Astrocyte (in vitro differentiated cells and primary cell): ENCODE measurements around the gene CLEC16A. TPM values are rescaled to one million over a fixed set of nuclear protein-coding genes. Genes with fewer than 3 reads are reported as not detected.

Source experiments
- DNase-seq: peaks from one replicate; pipeline ENCODE4 v3.0.0-alpha.2; 2010; ENCODE audit warnings: low read depth
- FAIRE-seq: peaks from 2 replicates; lab custom pipeline; 2011; peaks lifted over from hg19 to GRCh38; lab: Jason Lieb, UNC
- H2AFZ ChIP-seq: 2 replicates; pipeline ENCODE4 v1.6.0; 2012; ENCODE audit warnings: low read depth, low read length, inconsistent platforms
- H3K27ac ChIP-seq: 2 replicates; pipeline ENCODE4 v1.5.1; 2011; ENCODE audit warnings: low read depth, low read length, inconsistent platforms
- H3K27me3 ChIP-seq: 2 replicates; pipeline ENCODE4 v1.6.0; 2011; ENCODE audit warnings: low read length, inconsistent platforms; ENCODE audit not compliant: insufficient read depth
- H3K36me3 ChIP-seq: 2 replicates; pipeline ENCODE4 v1.5.1; 2011; ENCODE audit warnings: low read length, inconsistent platforms; ENCODE audit not compliant: insufficient read depth
- H3K4me1 ChIP-seq: 2 replicates; pipeline ENCODE4 v1.5.1; 2011; ENCODE audit warnings: low read length, inconsistent platforms; ENCODE audit not compliant: insufficient read depth
- H3K4me2 ChIP-seq: 2 replicates; pipeline ENCODE4 v1.6.0; 2012; ENCODE audit warnings: low read length, inconsistent platforms
- H3K4me3 ChIP-seq: 2 replicates; pipeline ENCODE4 v1.5.1; 2011; ENCODE audit warnings: low read depth, mild to moderate bottlenecking, low read length, inconsistent platforms; ENCODE audit not compliant: insufficient read depth
- H3K79me2 ChIP-seq: 2 replicates; pipeline ENCODE4 v1.6.0; 2012; ENCODE audit warnings: mild to moderate bottlenecking, low read length, inconsistent platforms; ENCODE audit not compliant: insufficient read depth
- H3K9ac ChIP-seq: 2 replicates; pipeline ENCODE4 v1.6.0; 2012; ENCODE audit warnings: mild to moderate bottlenecking, low read length, inconsistent platforms
- H3K9me3 ChIP-seq: 2 replicates; pipeline ENCODE4 v1.5.1; 2012; ENCODE audit warnings: low read depth, mild to moderate bottlenecking, low read length, inconsistent platforms; ENCODE audit not compliant: insufficient read depth
- H4K20me1 ChIP-seq: 2 replicates; pipeline ENCODE4 v1.6.0; 2012; ENCODE audit warnings: low read length, inconsistent platforms; ENCODE audit not compliant: insufficient read depth
- H3K27ac Mint-ChIP-seq: one replicate; pipeline ENCODE4 v1.8.0; 2021; ENCODE audit warnings: mild to moderate bottlenecking, mixed read lengths; ENCODE audit not compliant: unreplicated experiment
- H3K27me3 Mint-ChIP-seq: one replicate; pipeline ENCODE4 v1.8.0; 2021; ENCODE audit warnings: low read depth, mixed read lengths; ENCODE audit not compliant: unreplicated experiment
- H3K36me3 Mint-ChIP-seq: one replicate; pipeline ENCODE4 v1.8.0; 2021; ENCODE audit warnings: low read depth, mixed read lengths; ENCODE audit not compliant: unreplicated experiment
- H3K4me1 Mint-ChIP-seq: one replicate; pipeline ENCODE4 v1.8.0; 2021; ENCODE audit warnings: low read depth, mixed read lengths; ENCODE audit not compliant: unreplicated experiment
- H3K4me3 Mint-ChIP-seq: one replicate; pipeline ENCODE4 v1.8.0; 2021; ENCODE audit warnings: mild to moderate bottlenecking, moderate library complexity, mixed read lengths; ENCODE audit not compliant: unreplicated experiment
- H3K9me3 Mint-ChIP-seq: one replicate; pipeline ENCODE4 v1.8.0; 2021; ENCODE audit warnings: mild to moderate bottlenecking, mixed read lengths; ENCODE audit not compliant: unreplicated experiment
- EZH2 ChIP-seq: IDR thresholded peaks from 2 replicates; pipeline ENCODE4 v1.6.1; 2012; ENCODE audit warnings: mild to moderate bottlenecking, low read length, inconsistent platforms; ENCODE audit not compliant: insufficient read depth
- total RNA-seq: library from RNA; stranded (reverse); gene quantifications from 2 replicates; pipeline ENCODE4 v1.2.1, GENCODE V29; 2021
- TF ChIP-seq, protein P1 (sequence below): IDR thresholded peaks from 2 replicates; pipeline ENCODE4 v1.5.1; 2011; ENCODE audit warnings: low read depth, mild to moderate bottlenecking, inconsistent platforms, low read length, moderate library complexity; ENCODE audit not compliant: insufficient read depth

Gene CLEC16A
- total RNA-seq, 1 donor from 2014 or later = 31.7 TPM

DNA sequence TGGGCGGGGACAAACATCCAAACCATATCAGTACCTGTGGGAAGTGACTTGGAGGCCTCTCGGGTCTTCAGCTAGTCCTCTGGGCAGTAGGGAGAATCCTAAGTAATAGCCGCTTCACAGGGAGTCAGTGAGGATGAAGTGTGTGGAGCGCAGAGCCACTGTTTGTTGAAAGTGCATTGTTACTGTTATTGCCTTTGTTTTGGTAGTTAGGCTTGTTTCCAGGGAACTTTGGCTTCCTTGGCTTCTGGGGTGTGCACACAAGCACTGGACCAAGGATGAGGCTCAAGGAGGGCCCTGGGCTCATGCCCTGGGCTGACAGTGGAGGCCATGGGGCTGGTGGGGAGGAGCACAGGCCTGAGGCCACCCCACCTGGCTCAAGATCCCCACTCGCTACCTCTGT, 141.6 kb downstream of the CLEC16A start:
- Mint-ChIP-seq H3K4me3 (no peak overlapping the region), H3K9me3 (no peaks in the 10 kb centered on the region), H3K27ac (no peak overlapping the region), H3K27me3 (no peaks in the 10 kb centered on the region), H3K4me1 (peaks cover 28% of the 10 kb centered on the region), H3K36me3 (no peaks in the 10 kb centered on the region)
- Histone ChIP-seq H3K27ac (no peak overlapping the region), H3K79me2 (no peaks in the 10 kb centered on the region), H3K4me1 (peaks cover 34% of the 10 kb centered on the region), H3K9me3 (no peaks in the 10 kb centered on the region), H3K36me3 (no peaks in the 10 kb centered on the region), H2AFZ (no peak overlapping the region), H4K20me1 (peaks cover 3% of the 10 kb centered on the region), H3K27me3 (no peaks in the 10 kb centered on the region), H3K9ac (no peak overlapping the region), H3K4me2 (no peak overlapping the region), H3K4me3 (no peak overlapping the region)
- no peak for TF ChIP-seq EZH2
- TF ChIP-seq, protein P1, sequence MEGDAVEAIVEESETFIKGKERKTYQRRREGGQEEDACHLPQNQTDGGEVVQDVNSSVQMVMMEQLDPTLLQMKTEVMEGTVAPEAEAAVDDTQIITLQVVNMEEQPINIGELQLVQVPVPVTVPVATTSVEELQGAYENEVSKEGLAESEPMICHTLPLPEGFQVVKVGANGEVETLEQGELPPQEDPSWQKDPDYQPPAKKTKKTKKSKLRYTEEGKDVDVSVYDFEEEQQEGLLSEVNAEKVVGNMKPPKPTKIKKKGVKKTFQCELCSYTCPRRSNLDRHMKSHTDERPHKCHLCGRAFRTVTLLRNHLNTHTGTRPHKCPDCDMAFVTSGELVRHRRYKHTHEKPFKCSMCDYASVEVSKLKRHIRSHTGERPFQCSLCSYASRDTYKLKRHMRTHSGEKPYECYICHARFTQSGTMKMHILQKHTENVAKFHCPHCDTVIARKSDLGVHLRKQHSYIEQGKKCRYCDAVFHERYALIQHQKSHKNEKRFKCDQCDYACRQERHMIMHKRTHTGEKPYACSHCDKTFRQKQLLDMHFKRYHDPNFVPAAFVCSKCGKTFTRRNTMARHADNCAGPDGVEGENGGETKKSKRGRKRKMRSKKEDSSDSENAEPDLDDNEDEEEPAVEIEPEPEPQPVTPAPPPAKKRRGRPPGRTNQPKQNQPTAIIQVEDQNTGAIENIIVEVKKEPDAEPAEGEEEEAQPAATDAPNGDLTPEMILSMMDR = no peak
- FAIRE-seq (no peak), DNase-seq (no peak)

DNA sequence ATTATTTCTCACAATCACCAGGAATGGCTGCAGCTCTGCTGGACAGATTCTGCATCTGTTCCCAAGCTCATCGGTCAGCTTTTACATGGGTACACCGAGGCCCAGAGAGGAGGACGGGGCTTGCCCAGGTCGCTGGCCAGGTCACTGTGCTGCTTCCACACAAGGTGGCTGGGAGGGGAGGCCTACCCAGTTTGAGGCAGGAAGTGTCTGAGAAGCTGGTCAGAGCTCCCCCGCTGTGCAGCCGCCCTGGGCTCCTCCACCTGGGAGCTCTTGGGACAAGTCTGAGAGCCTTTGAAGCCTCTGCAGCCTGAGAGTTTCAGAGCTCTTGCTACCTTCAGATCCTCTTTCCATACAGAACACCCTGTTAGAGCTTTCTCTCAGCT, 143.3 kb downstream of the CLEC16A start:
- Histone ChIP-seq H3K9me3 (no peaks in the 10 kb centered on the region), H2AFZ (no peak overlapping the region), H3K4me2 (peak overlapping the region; percentile 0), H3K27ac (no peak overlapping the region), H4K20me1 (peaks cover 3% of the 10 kb centered on the region), H3K36me3 (no peaks in the 10 kb centered on the region), H3K4me3 (no peak overlapping the region), H3K27me3 (no peaks in the 10 kb centered on the region), H3K9ac (no peak overlapping the region), H3K79me2 (no peaks in the 10 kb centered on the region), H3K4me1 (peaks cover 34% of the 10 kb centered on the region)
- peaks cover 8% of the 10 kb centered on the region for H3K36me3 Mint-ChIP-seq
- H3K27me3 Mint-ChIP-seq = no peaks in the 10 kb centered on the region
- peak overlapping the region; percentile 34 for H3K27ac Mint-ChIP-seq
- no peaks in the 10 kb centered on the region for H3K9me3 Mint-ChIP-seq
- DNase-seq (no peak), FAIRE-seq (no peak)
- no peak overlapping the region for H3K4me3 Mint-ChIP-seq
- TF ChIP-seq EZH2 = no peak
- TF ChIP-seq, protein P1 = no peak
- H3K4me1 Mint-ChIP-seq = peaks cover 24% of the 10 kb centered on the region

DNA sequence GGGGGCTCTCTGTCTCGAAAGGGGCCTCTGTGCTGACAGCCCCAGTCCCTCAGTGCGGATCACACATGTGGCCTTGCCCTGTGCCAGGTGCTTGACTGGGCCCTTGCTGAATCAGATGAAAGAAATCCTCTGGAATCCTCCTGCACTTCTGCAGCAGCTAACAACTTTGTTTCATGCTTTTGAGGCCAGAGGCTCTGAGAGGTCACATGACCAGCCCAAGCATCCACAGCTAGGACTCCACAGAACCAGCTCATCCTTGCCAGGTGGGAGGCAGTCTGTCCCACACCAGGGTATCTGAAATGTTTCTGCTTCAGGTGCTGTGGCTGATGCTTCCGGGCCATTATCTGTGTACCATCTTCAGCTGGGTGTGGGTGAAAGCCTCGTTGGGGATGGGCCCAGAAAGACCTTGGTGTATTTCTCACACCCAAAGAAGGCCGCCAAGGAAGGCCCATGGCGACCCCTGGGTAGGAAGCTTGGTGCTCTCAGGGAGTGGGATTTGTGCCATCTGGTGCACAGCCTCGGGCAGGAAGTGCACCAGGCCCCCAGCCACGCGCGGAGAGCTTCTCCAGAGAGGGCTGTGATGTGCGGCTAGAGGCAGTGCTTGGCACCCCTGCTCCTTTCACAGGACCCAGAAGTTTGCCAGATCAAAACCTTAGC, 143.8 kb downstream of the CLEC16A start:
- Mint-ChIP-seq H3K4me1 (peaks cover 21% of the 10 kb centered on the region), H3K27ac (no peak overlapping the region), H3K36me3 (peaks cover 8% of the 10 kb centered on the region), H3K4me3 (no peak overlapping the region), H3K9me3 (no peaks in the 10 kb centered on the region), H3K27me3 (no peaks in the 10 kb centered on the region)
- DNase-seq (peak; percentile 58), FAIRE-seq (no peak)
- H3K79me2 ChIP-seq = no peaks in the 10 kb centered on the region
- H4K20me1 ChIP-seq = peaks cover 3% of the 10 kb centered on the region
- no peaks in the 10 kb centered on the region for H3K36me3 ChIP-seq
- peak overlapping the region; percentile 0 for H3K4me2 ChIP-seq
- H3K27me3 ChIP-seq = no peaks in the 10 kb centered on the region
- peaks cover 34% of the 10 kb centered on the region for H3K4me1 ChIP-seq
- H3K27ac ChIP-seq = no peak overlapping the region
- no peaks in the 10 kb centered on the region for H3K9me3 ChIP-seq
- H3K4me3 ChIP-seq = no peak overlapping the region
- no peak for TF ChIP-seq EZH2
- TF ChIP-seq, protein P1 = no peak
- no peak overlapping the region for H2AFZ ChIP-seq
- H3K9ac ChIP-seq = no peak overlapping the region
